Brain microvascular endothelial cell (primary cell): ENCODE data around the gene SLC43A2.

ENCODE experiments used
- DNase-seq: peaks from one replicate; pipeline ENCODE4 v3.0.0-alpha.2; 2020
- H3K27ac ChIP-seq: fragments of 250-450 bp; sonication (Bioruptor Pico); 2 replicates; pipeline ENCODE4 v1.5.1; 2020; ENCODE audit warnings: mild to moderate bottlenecking, moderate library complexity
- H3K27me3 ChIP-seq: fragments of 250-450 bp; sonication (Bioruptor Pico); replicated peaks from 2 replicates; pipeline ENCODE4 v1.5.1; 2020; ENCODE audit warnings: mild to moderate bottlenecking
- H3K36me3 ChIP-seq: fragments of 250-450 bp; sonication (Bioruptor Pico); replicated peaks from 2 replicates; pipeline ENCODE4 v1.5.1; 2020; ENCODE audit warnings: mild to moderate bottlenecking
- H3K4me3 ChIP-seq: 2 replicates; pipeline ENCODE4 v1.5.1; 2011; ENCODE audit warnings: low read depth, mild to moderate bottlenecking, control low read depth, low read length, moderate library complexity
- in situ Hi-C: cut with HindIII; loops from 2 replicates; pipeline ENCODE4 v1.10.0; 2017; ENCODE audit warnings: low sequenced_read_pairs, low pct_ligation_motif_present
- TF ChIP-seq, protein P1 (sequence below): IDR thresholded peaks from 2 replicates; pipeline ENCODE4 v1.5.1; 2011; ENCODE audit warnings: low read depth, mild to moderate bottlenecking, moderate library complexity, low read length, control low read depth, inconsistent platforms; ENCODE audit errors: missing control alignments

Gene SLC43A2

DNA sequence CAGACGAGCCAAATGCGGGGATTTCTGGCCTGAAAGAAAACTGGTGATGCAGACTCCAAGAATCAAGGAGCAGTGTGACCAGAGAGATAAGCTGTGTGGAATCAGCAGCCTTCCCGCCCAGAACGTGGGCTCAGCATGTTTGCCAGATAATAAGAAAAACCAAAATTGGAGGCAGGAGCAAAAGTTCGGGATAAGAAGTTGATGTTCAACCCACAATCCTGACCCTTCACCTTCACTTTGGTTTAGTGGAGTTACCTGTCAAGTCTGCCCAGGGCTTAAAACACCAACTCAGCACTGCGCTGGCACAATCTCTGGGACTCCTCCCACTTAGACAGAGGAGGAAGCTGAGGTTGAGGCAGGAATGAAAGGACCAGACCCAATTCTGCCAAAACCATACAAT lies 3.1 kb downstream of the SLC43A2 start:
- no peak overlapping the region for H3K4me3 ChIP-seq
- no peaks in the 10 kb centered on the region for H3K36me3 ChIP-seq
- DNase-seq: no peak
- H3K27ac ChIP-seq: no peak overlapping the region
- TF ChIP-seq, protein P1, sequence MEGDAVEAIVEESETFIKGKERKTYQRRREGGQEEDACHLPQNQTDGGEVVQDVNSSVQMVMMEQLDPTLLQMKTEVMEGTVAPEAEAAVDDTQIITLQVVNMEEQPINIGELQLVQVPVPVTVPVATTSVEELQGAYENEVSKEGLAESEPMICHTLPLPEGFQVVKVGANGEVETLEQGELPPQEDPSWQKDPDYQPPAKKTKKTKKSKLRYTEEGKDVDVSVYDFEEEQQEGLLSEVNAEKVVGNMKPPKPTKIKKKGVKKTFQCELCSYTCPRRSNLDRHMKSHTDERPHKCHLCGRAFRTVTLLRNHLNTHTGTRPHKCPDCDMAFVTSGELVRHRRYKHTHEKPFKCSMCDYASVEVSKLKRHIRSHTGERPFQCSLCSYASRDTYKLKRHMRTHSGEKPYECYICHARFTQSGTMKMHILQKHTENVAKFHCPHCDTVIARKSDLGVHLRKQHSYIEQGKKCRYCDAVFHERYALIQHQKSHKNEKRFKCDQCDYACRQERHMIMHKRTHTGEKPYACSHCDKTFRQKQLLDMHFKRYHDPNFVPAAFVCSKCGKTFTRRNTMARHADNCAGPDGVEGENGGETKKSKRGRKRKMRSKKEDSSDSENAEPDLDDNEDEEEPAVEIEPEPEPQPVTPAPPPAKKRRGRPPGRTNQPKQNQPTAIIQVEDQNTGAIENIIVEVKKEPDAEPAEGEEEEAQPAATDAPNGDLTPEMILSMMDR: no peak
- in situ Hi-C loops: no loop called here
- no peaks in the 10 kb centered on the region for H3K27me3 ChIP-seq

DNA sequence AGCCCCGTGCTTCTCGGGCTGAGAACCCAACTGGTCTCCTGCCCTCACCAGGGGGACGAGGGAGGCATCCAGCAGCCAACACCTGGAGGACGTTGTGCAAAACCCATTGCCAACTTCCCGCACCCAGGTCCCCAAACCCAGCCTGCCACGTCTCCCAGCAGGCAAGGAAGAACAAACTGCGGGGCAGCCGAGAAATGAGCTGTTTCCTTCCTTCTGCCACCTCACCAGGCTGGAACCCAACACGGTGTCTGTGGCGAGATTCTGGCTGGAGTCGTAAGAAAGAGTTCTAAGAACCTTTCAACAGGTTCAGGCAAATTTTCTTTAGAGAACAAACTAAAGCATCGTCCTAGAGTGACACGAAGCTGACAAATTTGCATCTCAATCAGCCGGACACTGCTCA lies 3.6 kb downstream of the SLC43A2 start:
- DNase-seq: no peak
- Histone ChIP-seq H3K36me3 (no peaks in the 10 kb centered on the region), H3K27ac (no peak overlapping the region), H3K27me3 (no peaks in the 10 kb centered on the region), H3K4me3 (no peak overlapping the region)
- in situ Hi-C loops: no loop called here
- TF ChIP-seq, protein P1: no peak

DNA sequence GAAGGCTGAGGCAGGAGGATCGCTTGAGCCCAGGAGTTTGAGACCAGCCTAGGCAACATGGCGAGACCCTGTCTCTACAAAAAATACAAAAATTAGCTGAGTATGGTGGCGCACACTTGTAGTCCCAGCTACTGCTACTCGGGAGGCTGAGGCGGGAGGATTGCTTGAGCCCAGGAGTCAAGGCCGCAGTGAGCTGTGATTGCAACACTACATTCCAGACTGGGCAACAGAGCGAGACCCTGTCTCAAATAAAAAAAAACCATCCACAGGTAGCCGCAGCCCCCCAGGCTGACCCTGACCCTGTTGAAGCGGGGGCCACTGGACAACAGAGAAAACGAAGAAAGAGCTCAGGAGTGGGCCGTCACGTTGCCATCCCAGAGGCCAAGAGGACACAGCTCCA lies 4.0 kb downstream of the SLC43A2 start:
- in situ Hi-C loops: no loop called here

DNA sequence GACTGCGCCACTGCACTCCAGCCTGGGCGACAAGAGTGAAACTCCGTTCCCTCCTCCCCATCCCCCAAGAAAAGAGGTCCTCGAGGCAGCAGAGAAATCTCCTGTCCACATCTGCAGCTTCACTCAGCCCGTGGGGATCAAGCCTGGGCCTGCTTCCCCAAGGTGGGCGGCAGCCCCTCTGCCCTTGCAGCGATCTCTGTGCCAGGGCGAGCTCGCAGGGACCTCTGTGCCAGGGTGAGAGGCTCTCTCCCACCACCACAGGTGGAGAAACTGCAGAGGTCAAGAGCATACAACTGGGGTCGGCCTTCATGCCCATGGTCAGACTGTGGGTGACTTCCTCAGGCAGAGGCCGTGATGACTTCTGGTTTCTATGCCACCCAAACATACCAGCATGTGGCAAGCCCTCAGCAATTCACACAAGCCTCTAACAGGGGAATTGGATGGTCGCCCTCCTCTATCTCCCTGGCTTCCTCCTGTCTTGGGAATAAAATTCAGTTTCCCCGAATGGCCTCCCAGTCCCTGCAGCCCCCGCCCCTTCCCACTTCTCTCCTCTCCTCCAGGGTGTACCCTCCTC lies 5.5 kb downstream of the SLC43A2 start:
- Histone ChIP-seq H3K27me3 (no peaks in the 10 kb centered on the region), H3K4me3 (no peak overlapping the region), H3K36me3 (no peaks in the 10 kb centered on the region), H3K27ac (no peak overlapping the region)
- no peak for DNase-seq
- TF ChIP-seq, protein P1: no peak
- in situ Hi-C loops: no loop called here

More for the DNA sequence above, 4.0 kb downstream of the SLC43A2 start:
- Histone ChIP-seq H3K4me3 (no peak overlapping the region), H3K27ac (no peak overlapping the region), H3K36me3 (no peaks in the 10 kb centered on the region), H3K27me3 (no peaks in the 10 kb centered on the region)
- no peak for DNase-seq
- TF ChIP-seq, protein P1: no peak

DNA sequence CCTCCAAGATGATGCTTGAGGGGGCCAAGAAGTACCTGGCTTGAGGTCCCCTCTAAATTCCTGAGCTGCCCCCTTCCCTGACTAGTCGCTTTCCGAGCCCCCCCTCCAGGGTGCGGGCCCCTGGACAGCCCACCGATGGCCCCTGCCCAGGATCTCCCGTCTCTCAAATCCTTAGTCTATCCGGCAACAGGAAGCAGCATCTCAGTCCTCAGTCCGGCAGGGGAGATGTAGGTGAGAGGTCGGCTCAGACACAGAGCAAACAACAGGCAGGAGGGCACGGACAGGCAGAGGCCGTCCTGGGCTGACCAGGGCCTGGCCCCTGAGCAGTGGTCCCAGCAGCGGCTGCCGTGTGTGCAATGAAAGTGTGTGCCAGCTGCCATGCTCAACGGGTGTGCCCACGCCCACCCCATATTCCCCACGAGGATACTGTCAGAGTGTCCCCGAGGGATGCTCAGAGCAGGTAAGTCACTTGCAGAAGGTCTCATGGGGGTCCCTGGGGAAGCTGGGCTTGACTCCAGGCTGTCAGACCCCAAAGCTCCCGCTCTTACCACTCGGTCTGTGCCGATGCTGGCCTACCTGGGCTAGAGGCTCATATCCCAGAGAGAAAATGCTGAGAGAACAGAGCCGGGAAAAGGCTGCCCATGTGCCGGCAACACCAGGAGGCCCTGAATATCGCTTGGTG lies 7.2 kb downstream of the SLC43A2 start:
- Histone ChIP-seq H3K27ac (no peak overlapping the region), H3K36me3 (no peaks in the 10 kb centered on the region), H3K4me3 (no peak overlapping the region), H3K27me3 (no peaks in the 10 kb centered on the region)
- DNase-seq: no peak
- TF ChIP-seq, protein P1: no peak
- in situ Hi-C loops: no loop called here

DNA sequence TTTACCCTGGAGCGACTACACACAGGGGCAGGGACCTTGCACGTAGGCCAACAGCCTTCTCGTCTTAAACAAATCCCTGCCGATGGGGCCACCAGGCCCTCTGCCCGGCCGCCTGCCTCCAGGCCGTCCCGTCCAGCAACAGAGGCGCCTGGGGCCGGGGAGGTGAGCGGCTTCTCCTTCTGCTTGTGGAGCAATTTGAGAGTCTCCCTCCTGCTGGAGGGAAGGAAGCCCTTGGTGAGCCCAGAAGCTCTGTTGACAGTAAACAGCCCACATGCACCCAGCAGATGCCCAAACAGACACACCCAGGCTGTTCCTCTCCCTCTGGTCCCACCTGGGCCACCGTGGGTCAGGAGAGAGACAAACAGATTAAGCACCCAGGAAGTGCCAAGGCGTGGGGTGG lies 8.1 kb downstream of the SLC43A2 start:
- Histone ChIP-seq H3K27ac (no peak overlapping the region), H3K4me3 (no peak overlapping the region), H3K27me3 (no peaks in the 10 kb centered on the region), H3K36me3 (no peaks in the 10 kb centered on the region)
- DNase-seq: no peak
- in situ Hi-C loops: no loop called here
- TF ChIP-seq, protein P1: no peak
